Placental pericyte (primary cell): ENCODE data around the gene PSMG3. TPM values are rescaled to one million over a fixed set of nuclear protein-coding genes. Genes with fewer than 3 reads are reported as not detected.

Experiments used
- total RNA-seq: library from RNA; depleted of rRNA; stranded (reverse); fragments of >200 nt; gene quantifications from 2 replicates; pipeline ENCODE4 v1.2.3, GENCODE V29; 2012

The PSMG3 gene
- 28.0 and 39.4 TPM in 2 replicates for total RNA-seq

GRCh38 chr7:1569833-1570632 lies at the start of gene PSMG3:
TSS of gene PSMG3 (minus strand) at chr7:1570032. CDS start at chr7:1569339, 693 bp downstream.

DNA sequence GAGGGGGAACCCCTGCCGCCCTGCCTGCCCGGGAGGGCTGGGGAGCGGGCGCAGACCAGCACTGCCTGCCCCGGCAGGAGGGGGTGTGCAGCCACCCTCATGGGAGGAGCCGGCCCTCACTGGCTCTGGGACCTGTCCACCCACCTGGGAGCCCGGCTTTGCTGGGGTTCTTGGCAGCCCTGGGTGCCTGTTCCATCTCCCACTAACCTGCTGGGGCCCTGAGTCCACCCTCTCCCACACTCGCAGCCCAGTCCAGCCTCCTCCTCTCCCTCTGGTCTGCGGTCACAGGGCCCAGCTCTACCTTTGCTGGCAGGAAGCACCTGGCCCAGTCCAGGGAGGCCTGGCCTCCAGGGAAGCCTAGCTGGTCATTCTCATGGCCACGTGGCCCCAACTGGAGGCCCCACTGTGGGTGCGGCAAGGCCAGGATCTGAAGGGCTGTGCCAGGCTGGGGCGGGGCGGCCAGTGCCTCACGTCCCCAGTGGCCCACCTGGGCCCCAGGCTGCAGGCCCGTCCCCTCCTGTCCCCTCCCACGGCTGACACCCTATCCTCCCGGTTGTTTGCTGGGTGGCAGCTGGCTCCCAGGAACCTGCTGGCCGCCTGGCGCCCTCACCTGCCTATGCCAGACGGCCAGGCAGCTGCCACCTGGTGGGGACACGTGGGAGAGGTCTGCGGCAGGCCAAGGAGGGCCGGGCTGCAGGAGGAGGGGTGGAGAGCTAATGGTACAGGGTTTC lies 13.9 kb downstream of the PSMG3 start, which contains the start of gene TMEM184A:
Gene TMEM184A, minus strand, starts transcription at position 393 of the 731 bp plus-strand sequence. CDS start 721 bp downstream, outside the sequence.

Other genes with a start within 250 kb of the PSMG3 start
- gene MICALL2, start 110.6 kb downstream of the PSMG3 start, total RNA-seq = 10.7 and 33.6 TPM in 2 replicates
- 60.2 and 93.8 TPM in 2 replicates for gene INTS1, start 65.6 kb downstream of the PSMG3 start, total RNA-seq
- 34.4 and 52.5 TPM in 2 replicates for gene MAFK, start 39.3 kb downstream of the PSMG3 start, total RNA-seq
- gene TMEM184A, start 13.8 kb downstream of the PSMG3 start, total RNA-seq = 0.44 and 0.86 TPM in 2 replicates
- under 0.01 and 1.3 TPM in 2 replicates for gene ELFN1, start 100.2 kb upstream of the PSMG3 start, total RNA-seq